ENCODE results near the gene SYCE3.

SYCE3 gene

DNA sequence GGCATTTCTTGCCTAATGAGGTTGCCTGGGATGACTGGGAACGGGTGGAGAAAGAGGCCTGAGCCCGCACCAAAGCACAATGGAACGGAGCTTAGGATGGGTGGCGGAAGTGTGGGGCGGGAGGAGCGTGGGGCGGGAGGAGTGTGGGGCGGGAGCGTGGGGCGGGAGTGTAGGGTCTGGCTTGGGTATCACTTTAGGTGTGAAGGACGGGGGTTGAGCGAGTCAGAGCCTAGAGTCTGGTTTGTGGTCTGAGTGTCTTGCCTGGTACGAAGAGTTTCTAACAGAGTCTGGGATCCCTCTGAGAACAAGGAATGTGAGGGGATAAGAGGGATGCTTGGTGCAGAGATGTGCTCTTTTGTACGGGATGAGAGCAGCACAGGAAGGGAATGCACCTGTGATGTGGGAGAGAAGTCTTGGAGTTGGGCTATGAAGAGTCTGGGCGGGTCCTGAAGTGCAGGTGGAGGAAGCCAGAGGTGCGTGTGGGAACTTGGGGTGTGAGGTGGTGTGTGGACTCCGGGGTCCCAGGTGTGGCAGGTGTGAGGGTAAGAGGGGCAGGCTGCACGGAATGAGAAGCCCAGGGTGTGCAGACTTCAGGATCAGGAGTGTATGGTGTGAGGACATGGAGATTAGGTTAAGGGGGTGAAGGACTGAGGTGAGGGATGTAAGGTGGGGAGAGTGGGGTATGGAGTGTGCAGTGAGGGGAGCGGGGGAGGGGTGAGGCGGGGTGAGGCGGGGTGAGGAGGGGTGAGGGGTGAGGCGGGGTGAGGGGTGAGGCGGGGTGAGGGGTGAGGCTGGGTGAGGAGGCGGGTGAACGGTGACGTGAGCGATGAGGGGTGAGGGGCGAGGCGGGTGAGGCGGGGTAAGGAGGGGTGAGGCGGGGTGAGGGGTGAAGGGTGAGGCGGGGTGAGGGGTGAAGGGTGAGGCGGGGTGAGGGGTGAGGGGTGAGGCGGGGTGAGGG is 1.0 kb downstream of the SYCE3 start:
- no peak for DNase-seq (ENCODE audit: low read depth)
- TF ChIP-seq, protein P1, sequence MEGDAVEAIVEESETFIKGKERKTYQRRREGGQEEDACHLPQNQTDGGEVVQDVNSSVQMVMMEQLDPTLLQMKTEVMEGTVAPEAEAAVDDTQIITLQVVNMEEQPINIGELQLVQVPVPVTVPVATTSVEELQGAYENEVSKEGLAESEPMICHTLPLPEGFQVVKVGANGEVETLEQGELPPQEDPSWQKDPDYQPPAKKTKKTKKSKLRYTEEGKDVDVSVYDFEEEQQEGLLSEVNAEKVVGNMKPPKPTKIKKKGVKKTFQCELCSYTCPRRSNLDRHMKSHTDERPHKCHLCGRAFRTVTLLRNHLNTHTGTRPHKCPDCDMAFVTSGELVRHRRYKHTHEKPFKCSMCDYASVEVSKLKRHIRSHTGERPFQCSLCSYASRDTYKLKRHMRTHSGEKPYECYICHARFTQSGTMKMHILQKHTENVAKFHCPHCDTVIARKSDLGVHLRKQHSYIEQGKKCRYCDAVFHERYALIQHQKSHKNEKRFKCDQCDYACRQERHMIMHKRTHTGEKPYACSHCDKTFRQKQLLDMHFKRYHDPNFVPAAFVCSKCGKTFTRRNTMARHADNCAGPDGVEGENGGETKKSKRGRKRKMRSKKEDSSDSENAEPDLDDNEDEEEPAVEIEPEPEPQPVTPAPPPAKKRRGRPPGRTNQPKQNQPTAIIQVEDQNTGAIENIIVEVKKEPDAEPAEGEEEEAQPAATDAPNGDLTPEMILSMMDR (IDR thresholded peaks at IDR 0.05; ENCODE audit: low read length, missing control alignments), result no peak
- no peak overlapping the region for H3K4me3 ChIP-seq (replicated peaks; ENCODE audit: low read depth, low read length)

- TF ChIP-seq, protein P1 (IDR thresholded peaks at IDR 0.05; ENCODE audit: low read length, missing control alignments), result no peak
- no peak for DNase-seq (ENCODE audit: low read depth)
- H3K4me3 ChIP-seq (replicated peaks; ENCODE audit: low read depth, low read length), result no peak overlapping the region
Observed at GRCh38 chr22:50560034-50560433, 2.7 kb downstream of the SYCE3 start.

DNA sequence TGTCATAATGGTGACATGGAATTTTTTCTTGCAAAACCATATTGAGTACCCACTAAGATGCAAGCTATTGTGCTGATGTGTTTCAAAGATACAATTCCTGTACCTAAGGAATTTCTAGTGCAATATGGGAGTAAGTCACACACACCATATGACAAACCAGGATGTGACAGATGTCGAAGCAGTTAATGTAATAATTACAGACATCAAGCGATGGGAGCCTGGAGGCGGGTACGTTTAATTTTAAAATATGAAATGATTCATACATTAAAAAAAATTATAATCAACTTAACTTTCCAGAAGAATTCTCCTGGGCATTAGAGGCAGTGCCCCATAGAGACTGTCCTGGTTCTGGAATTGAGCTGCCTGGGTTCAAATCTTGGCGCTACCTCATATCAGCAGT is 6.0 kb downstream of the SYCE3 start:
- H3K4me3 ChIP-seq (replicated peaks; ENCODE audit: low read depth, low read length), result no peak overlapping the region
- no peak for DNase-seq (ENCODE audit: low read depth)
- TF ChIP-seq, protein P1 (IDR thresholded peaks at IDR 0.05; ENCODE audit: low read length, missing control alignments), result no peak

DNA sequence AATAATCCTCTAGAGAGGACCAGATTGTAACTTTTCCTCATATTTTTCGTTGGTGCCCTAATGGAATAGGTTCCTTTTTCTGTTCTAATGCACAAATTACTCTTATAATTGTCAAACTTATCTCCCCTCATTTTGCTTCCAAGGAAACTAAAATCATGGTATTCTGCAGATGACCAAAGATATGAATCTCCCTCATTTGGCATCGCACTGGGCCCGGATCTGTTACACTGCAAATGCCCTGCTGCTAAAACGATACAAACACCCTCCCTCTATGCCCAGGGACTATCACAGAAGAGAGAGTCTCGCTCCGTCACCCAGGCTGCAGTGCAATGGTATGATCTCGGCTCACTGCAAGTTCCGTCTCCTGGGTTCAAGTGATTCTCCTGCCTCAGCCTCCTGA is 9.4 kb downstream of the SYCE3 start:
- DNase-seq (ENCODE audit: low read depth), result no peak
- TF ChIP-seq, protein P1 (IDR thresholded peaks at IDR 0.05; ENCODE audit: low read length, missing control alignments), result no peak
- no peak overlapping the region for H3K4me3 ChIP-seq (replicated peaks; ENCODE audit: low read depth, low read length)

DNA sequence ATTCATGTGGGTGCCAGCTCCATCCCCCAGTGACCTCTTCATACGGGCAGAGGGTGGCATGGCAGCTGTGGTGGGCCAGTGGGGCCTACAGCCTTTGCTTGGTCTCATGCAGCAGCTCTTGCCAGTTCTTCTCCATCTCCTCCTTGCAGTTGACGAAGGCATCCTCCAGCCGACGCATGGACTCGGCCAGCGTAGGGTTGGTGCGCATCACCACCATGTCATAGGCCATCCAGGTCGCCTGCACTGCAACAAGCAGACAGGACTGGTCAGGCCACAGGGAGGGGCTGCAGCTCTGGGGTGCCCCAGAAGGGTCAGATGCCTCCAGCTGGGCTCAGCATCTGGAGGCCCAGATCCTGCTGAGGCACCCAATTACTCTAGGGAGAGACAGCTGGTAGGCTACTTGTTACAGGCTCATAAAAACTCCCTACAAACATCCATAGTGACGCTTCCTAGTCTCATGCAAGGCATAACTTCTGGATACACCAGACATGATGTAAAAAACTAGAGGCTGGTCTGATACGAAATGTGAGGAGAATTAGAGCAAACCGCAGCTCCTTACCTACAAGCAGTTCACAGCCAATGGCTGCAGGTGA is 11.5 kb downstream of the SYCE3 start:
- TF ChIP-seq, protein P1 (IDR thresholded peaks at IDR 0.05; ENCODE audit: low read length, missing control alignments), result no peak

GRCh38 chr22:50550395-50550794 is 12.3 kb downstream of the SYCE3 start:
- TF ChIP-seq, protein P1 (IDR thresholded peaks at IDR 0.05; ENCODE audit: low read length, missing control alignments), result no peak
- H3K4me3 ChIP-seq (replicated peaks; ENCODE audit: low read depth, low read length), result no peak overlapping the region
- no peak for DNase-seq (ENCODE audit: low read depth)

More for the DNA sequence above, 11.5 kb downstream of the SYCE3 start:
- DNase-seq (ENCODE audit: low read depth), result no peak
- no peak overlapping the region for H3K4me3 ChIP-seq (replicated peaks; ENCODE audit: low read depth, low read length)

Measured in fibroblast of pulmonary artery (primary cell).